Sigmoid colon (tissue), 7 donors: Measurements from ENCODE around the gene EEFSEC. TPM values are rescaled to one million over a fixed set of nuclear protein-coding genes. Genes with fewer than 3 reads are reported as not detected.

Source experiments
- DNase-seq: peaks from one replicate; pipeline ENCODE4 v3.0.0-alpha.2; 2019
- H3K27ac ChIP-seq, 4 donors: fragments of 200-600 bp; sonication (generic); one replicate each; pipeline ENCODE4 v1.5.1; 2016 to 2019; ENCODE audit warnings: mild to moderate bottlenecking in 1 of 4
- H3K27me3 ChIP-seq, 3 donors: fragments of 200-600 bp; sonication (generic); one replicate each; pipeline ENCODE4 v1.5.1; 2019; ENCODE audit warnings: mild to moderate bottlenecking in 1 of 3
- H3K36me3 ChIP-seq, 4 donors: fragments of 200-600 bp; sonication (generic); one replicate each; pipeline ENCODE4 v1.5.1; 2016 to 2019
- H3K4me1 ChIP-seq, 4 donors: fragments of 200-600 bp; sonication (generic); one replicate each; pipeline ENCODE4 v1.5.1; 2017 to 2019
- H3K4me3 ChIP-seq, 4 donors: fragments of 200-600 bp; sonication (generic); one replicate each; pipeline ENCODE4 v1.5.1; 2017 to 2019; ENCODE audit warnings: mild to moderate bottlenecking in 2 of 4, moderate library complexity in 1 of 4
- H3K9me3 ChIP-seq, 4 donors: fragments of 200-600 bp in 3 of 4; sonication (generic) in 3 of 4; one replicate each; pipeline versions ENCODE4 v1.5.1 to v1.6.1; 2013 to 2019
- EP300 ChIP-seq, 4 donors: sonication (generic); formaldehyde crosslinking; IDR thresholded peaks; one replicate each; pipeline ENCODE4 v1.6.1; 2017; ENCODE audit warnings: antibody characterized with exemption in 4 of 4
- POLR2A ChIP-seq, 2 donors: fragments of 450-650 bp; IDR thresholded peaks; one replicate each; pipeline ENCODE4 v1.6.1; 2016; ENCODE audit warnings: antibody characterized with exemption in 2 of 2, mild to moderate bottlenecking in 2 of 2, moderate library complexity in 2 of 2
- POLR2AphosphoS5 ChIP-seq, 4 donors: sonication (generic); formaldehyde crosslinking; IDR thresholded peaks; one replicate each; pipeline ENCODE4 v1.6.1; 2017; ENCODE audit warnings: antibody characterized with exemption in 4 of 4
- WGBS, 2 donors: extraction: QIAGEN DNeasy Blood & Tissue Kit; methylation state at CpG; one replicate each; pipeline ENCODE4 v1.1.7; 2013; 5-methylcytosine and 5-hydroxymethylcytosine counted together
- intact Hi-C: fragments of 100-400 bp; cut with DNase I; formaldehyde crosslinking; loops from one replicate; pipeline ENCODE4 v1.15.1; 2023
- polyA plus RNA-seq, 3 donors: library from polyadenylated mRNA; stranded (reverse); fragments of 200-250 nt; gene quantifications; one replicate each; pipeline ENCODE4 v1.2.3, GENCODE V29; 2013
- total RNA-seq, 4 donors: library from RNA; depleted of rRNA; stranded (reverse); fragments of >200 nt; gene quantifications; one replicate each; pipeline ENCODE4 v1.1.0, GENCODE V29; 2016
- TF ChIP-seq, protein P1 (sequence below), 4 experiments: fragments of 450-650 bp in 3 of 4; fragments of 200-600 bp in 1 of 4; IDR thresholded peaks; one replicate each; pipeline ENCODE4 v1.5.1; 2016 to 2019; ENCODE audit warnings: antibody characterized with exemption in 4 of 4, mild to moderate bottlenecking in 3 of 4, moderate library complexity in 2 of 4
- donor health status: healthy with polysubstance abuse.
- donor health status: Bipolar disorder and iron deficiency.
- donor health status: healthy.

EEFSEC gene
- total and polyA plus RNA-seq, 7 donors: 5.3 to 16.1 (median 12.2) TPM

DNA sequence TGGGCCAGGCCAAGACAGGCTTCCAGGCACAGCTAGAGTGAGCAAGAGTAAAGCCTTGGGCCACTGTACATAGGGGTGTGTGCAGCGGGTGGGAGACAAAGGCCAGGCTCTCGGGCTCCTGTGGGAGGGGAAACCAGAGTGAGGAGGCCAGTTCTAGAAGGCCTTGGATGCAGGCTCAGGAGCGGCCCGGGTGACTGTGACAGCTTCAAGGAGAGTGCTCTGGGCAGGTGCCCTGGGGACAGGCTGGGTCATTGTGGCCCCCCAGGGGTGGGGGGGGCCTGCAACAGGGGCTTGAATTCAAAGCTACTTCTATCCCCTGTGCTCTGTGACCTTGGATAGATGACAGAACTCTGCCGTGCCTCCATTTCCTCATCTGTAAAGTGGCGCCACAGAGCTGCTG, 204.3 kb downstream of the EEFSEC start:
- TF ChIP-seq EP300 (IDR thresholded peaks at IDR 0.05): no peak
- no peak for TF ChIP-seq POLR2A (IDR thresholded peaks at IDR 0.05)
- TF ChIP-seq, protein P1, sequence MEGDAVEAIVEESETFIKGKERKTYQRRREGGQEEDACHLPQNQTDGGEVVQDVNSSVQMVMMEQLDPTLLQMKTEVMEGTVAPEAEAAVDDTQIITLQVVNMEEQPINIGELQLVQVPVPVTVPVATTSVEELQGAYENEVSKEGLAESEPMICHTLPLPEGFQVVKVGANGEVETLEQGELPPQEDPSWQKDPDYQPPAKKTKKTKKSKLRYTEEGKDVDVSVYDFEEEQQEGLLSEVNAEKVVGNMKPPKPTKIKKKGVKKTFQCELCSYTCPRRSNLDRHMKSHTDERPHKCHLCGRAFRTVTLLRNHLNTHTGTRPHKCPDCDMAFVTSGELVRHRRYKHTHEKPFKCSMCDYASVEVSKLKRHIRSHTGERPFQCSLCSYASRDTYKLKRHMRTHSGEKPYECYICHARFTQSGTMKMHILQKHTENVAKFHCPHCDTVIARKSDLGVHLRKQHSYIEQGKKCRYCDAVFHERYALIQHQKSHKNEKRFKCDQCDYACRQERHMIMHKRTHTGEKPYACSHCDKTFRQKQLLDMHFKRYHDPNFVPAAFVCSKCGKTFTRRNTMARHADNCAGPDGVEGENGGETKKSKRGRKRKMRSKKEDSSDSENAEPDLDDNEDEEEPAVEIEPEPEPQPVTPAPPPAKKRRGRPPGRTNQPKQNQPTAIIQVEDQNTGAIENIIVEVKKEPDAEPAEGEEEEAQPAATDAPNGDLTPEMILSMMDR (IDR thresholded peaks at IDR 0.05): no peak
- no peak for TF ChIP-seq POLR2AphosphoS5 (IDR thresholded peaks at IDR 0.05)

DNA sequence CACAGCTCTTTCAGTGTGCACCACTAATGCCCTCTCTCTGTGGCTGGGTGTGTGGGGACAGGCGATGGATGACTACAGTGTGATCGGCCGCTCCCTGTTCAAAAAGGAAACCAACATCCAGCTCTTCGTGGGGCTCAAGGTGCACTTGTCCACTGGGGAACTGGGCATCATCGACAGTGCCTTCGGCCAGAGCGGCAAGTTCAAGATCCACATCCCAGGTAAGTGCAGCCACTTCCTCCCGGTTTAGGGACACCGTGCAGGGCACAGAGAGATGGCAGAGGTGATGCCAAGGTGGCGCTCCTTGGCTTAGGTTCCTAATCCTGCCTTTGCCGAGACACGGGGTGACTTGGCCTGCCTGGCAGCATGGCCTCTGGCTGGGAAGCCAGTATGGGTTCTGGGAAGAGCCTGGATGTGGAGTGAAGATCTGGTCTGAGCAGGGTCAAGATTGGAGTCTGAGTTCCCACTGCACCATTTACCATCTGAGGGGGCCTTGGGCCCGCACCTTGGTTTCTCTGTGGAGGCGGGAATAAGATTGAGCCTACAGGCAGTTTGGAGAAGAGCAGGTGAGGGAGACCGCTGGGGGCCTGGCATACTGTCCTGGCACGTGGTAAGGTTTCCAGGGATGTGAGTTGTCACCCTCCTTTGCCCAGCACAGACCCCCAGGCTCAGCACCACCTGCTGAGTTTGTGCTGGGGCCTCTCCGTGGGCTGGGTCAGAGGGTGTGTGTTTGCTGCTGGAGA, 205.0 kb downstream of the EEFSEC start:
- 96 to 97% methylated on average over 17 of the region's 17 CpGs for WGBS, 2 donors
- H3K27ac ChIP-seq: no peak overlapping the region
- peaks cover 0 to 25% (median 19%) of the 10 kb centered on the region in 4 donors for H3K4me1 ChIP-seq
- intact Hi-C loops: no loop called here
- TF ChIP-seq POLR2A (IDR thresholded peaks at IDR 0.05) (no peak), POLR2AphosphoS5 (IDR thresholded peaks at IDR 0.05) (no peak), EP300 (IDR thresholded peaks at IDR 0.05) (no peak)
- TF ChIP-seq, protein P1 (IDR thresholded peaks at IDR 0.05): no peak
- H3K4me3 ChIP-seq: no peak overlapping the region
- no peaks in the 10 kb centered on the region for H3K9me3 ChIP-seq
- no peak for DNase-seq
- no peaks in the 10 kb centered on the region for H3K27me3 ChIP-seq
- peaks cover 0 to 8% (median 0%) of the 10 kb centered on the region in 4 donors for H3K36me3 ChIP-seq

More for the DNA sequence above, 204.3 kb downstream of the EEFSEC start:
- intact Hi-C loops: no loop called here
- no peak for DNase-seq
- Histone ChIP-seq H3K27me3 (no peaks in the 10 kb centered on the region), H3K36me3 (peaks cover 0 to 8% (median 0%) of the 10 kb centered on the region in 4 donors), H3K4me1 (peaks cover 0 to 25% (median 19%) of the 10 kb centered on the region in 4 donors), H3K27ac (no peak overlapping the region), H3K4me3 (no peak overlapping the region), H3K9me3 (no peaks in the 10 kb centered on the region)
- WGBS, 2 donors: 93 to 96% methylated on average over 6 of the region's 6 CpGs

DNA sequence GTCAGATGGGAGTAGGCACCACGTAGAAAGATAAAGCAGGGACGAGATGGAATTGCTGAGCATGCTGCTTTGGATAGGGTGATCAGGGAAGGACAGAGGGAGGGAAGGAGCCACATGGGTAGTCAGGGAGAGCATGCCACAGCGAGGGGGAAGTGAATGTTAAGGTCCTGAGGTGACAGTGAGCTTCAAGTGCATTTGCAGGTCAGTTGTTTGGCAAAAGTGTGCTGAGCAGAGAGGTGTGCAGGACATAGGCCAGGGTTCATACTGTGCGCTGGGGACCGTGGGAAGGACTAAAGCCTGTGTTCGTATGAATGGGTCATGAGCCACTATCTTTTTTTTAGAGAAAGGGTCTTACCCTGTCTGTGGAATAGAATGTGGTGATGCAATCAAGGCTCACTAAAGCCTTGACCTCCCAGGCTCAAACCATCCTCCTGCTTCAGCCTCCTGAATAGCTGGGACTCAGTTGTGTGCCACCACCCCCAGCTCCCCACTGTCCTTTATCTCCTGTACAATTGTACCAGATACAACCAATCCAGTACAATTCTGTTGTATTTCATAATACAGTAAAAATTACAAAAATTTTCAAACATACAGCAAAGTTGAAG, 205.9 kb downstream of the EEFSEC start:
- Histone ChIP-seq H3K4me1 (peaks cover 0 to 17% (median 12%) of the 10 kb centered on the region in 4 donors), H3K4me3 (no peak overlapping the region), H3K27me3 (no peaks in the 10 kb centered on the region), H3K36me3 (peaks cover 0 to 8% (median 0%) of the 10 kb centered on the region in 4 donors), H3K9me3 (no peaks in the 10 kb centered on the region), H3K27ac (no peak overlapping the region)
- intact Hi-C loops: no loop called here
- DNase-seq: no peak
- no peak for TF ChIP-seq POLR2A (IDR thresholded peaks at IDR 0.05)
- TF ChIP-seq POLR2AphosphoS5 (IDR thresholded peaks at IDR 0.05): no peak
- TF ChIP-seq, protein P1 (IDR thresholded peaks at IDR 0.05): no peak
- TF ChIP-seq EP300 (IDR thresholded peaks at IDR 0.05): no peak
- WGBS, 2 donors: 93 to 96% methylated on average over 6 of the region's 6 CpGs

DNA sequence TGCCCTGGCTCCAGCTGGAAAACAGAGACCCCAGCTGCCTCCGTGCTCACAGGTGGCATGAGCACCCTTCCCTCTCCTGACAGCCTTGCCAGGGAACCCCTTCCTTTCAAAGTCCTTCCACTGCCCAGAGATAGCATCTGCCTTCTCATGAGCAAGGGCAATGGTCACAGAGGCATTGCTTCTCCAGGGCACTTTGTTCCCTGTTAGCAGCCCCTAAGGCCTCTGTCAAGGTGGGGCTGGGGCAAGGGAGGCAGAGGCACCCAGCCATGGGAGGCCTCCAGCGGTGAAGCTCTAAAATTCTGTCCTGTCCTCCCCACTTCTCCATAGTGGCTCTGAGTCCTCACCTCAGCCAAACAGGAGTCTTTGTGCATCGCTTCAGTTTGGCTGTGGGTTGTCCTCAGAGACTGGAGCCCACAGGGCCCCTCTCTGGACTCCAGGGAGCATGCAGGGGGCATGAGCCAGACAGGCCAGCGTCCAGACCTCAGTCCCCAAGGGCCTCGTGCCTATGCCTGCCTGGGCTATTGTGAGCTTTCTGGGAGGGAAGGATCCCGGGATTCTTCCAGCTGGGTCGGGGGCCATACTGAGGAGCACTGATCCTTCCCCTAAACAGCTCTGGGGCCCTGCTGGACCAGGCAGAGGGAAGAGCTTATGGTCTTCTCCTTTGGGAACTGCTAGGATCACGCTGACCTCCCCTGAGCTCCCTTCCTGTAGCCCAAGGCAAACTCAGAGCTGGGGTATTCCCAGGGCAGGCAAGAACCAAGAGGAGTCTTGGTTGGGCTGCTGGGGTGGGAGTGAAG, 206.8 kb downstream of the EEFSEC start:
- WGBS, 2 donors: 92 to 94% methylated on average over 8 of the region's 8 CpGs
- no peak overlapping the region for H3K4me3 ChIP-seq
- intact Hi-C loops: no loop called here
- TF ChIP-seq POLR2A (IDR thresholded peaks at IDR 0.05): no peak
- TF ChIP-seq POLR2AphosphoS5 (IDR thresholded peaks at IDR 0.05): no peak
- TF ChIP-seq EP300 (IDR thresholded peaks at IDR 0.05): no peak
- TF ChIP-seq, protein P1 (IDR thresholded peaks at IDR 0.05): no peak
- no peak for DNase-seq
- no peak overlapping the region for H3K27ac ChIP-seq
- peaks cover 0 to 8% (median 3%) of the 10 kb centered on the region in 4 donors for H3K4me1 ChIP-seq
- H3K27me3 ChIP-seq: no peaks in the 10 kb centered on the region
- H3K36me3 ChIP-seq: peaks cover 0 to 8% (median 0%) of the 10 kb centered on the region in 4 donors
- H3K9me3 ChIP-seq: no peaks in the 10 kb centered on the region
